IPS-20b (cell line): ENCODE data around the gene ST13.
"Not testable (repeated sequence)": the region's sequence is repeated elsewhere in the genome, so short reads cannot be mapped to it uniquely, and the experiment has no call there.

ENCODE experiments used
- H3K27ac ChIP-seq: one replicate; pipeline ENCODE4 v1.5.1; 2013; ENCODE audit warnings: low read length
- H3K27me3 ChIP-seq: 2 replicates; pipeline ENCODE4 v1.6.1; 2013; ENCODE audit warnings: mild to moderate bottlenecking, low read length, inconsistent platforms; ENCODE audit not compliant: insufficient read depth
- H3K36me3 ChIP-seq: 2 replicates; pipeline ENCODE4 v1.6.1; 2013; ENCODE audit warnings: low read depth, mild to moderate bottlenecking, inconsistent platforms, low read length, moderate library complexity; ENCODE audit not compliant: insufficient read depth
- H3K4me1 ChIP-seq: 2 replicates; pipeline ENCODE4 v1.6.1; 2013; ENCODE audit warnings: mild to moderate bottlenecking, control low read depth, inconsistent platforms, low read length, moderate library complexity; ENCODE audit not compliant: insufficient read depth
- H3K4me3 ChIP-seq: 2 replicates; pipeline ENCODE4 v1.5.1; 2013; ENCODE audit warnings: mild to moderate bottlenecking, low read length, inconsistent platforms
- H3K9ac ChIP-seq: 2 replicates; pipeline ENCODE4 v1.6.1; 2013; ENCODE audit warnings: low read depth, mild to moderate bottlenecking, inconsistent platforms, low read length, moderate library complexity
- H3K9me3 ChIP-seq: 2 replicates; pipeline ENCODE4 v1.6.1; 2013; ENCODE audit warnings: mild to moderate bottlenecking, low read depth, low read length, inconsistent platforms; ENCODE audit not compliant: insufficient read depth

Gene ST13

DNA sequence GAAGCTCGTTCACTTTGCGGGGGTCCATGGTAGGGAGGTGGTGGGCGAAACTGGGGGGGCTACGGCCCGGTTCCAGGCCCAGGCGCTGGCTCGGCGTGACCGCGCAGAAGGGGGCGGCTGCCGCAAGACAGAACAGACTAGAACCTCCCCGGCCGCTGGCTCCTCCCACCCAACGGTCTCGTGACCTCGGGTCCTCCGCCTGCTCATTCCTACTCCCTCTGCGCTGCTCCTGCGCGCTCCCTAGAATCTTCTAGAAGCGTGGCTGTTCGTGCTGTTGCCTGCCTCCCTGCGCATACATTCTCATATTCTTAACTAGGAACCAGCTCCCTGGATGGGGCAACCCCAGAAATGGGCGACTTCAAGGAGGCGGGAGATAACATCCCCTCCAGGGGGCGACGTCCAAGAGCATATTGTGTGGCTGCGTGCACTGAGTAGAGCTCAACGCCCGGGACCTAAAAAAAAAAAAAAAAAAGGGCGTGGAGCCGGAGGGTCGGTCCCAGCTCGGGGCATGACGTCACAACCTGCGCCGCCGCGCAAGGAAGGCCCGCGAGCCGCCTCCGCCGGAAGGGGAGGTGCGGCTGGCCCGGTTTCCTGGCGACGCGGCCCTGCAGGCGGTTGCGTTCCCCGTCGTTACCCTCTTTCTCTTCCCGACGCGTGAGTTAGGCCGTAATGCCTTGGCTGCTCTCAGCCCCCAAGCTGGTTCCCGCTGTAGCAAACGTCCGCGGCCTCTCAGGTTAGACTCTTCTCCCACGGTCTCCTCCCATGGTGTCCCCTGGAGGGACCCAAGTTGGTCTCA is at the start of gene ST13, which contains the start of gene XPNPEP3:
Gene ST13 (minus strand): TSS at position 127 of the 796 bp plus-strand sequence. CDS start 99 bp downstream, at position 28.
Gene XPNPEP3 (plus strand): TSS at position 636 of the 796 bp plus-strand sequence. CDS start 34 bp downstream, at position 670.
- H3K27me3 ChIP-seq: no peaks in the 10 kb centered on the region
- H3K27ac ChIP-seq: peak within 1 kb of the TSS; percentile 100
- H3K4me1 ChIP-seq: peaks cover 20% of the 10 kb centered on the region; the same call in 1 of the 2 replicates
- no peaks in the 10 kb centered on the region for H3K9me3 ChIP-seq
- H3K9ac ChIP-seq: peak within 1 kb of the TSS; percentile 99
- H3K4me3 ChIP-seq: peak within 1 kb of the TSS; percentile 100
- peaks cover 32% of the 10 kb centered on the region for H3K36me3 ChIP-seq

GRCh38 chr22:40904101-40904500 is 47.7 kb upstream of the ST13 start:
- peaks cover 4% of the 10 kb centered on the region; the same call in 1 of the 2 replicates for H3K4me1 ChIP-seq
- H3K36me3 ChIP-seq: peaks cover 4% of the 10 kb centered on the region
- no peaks in the 10 kb centered on the region for H3K9me3 ChIP-seq
- H3K4me3 ChIP-seq: no peak overlapping the region
- no peak overlapping the region for H3K27ac ChIP-seq
- H3K9ac ChIP-seq: no peak overlapping the region
- no peaks in the 10 kb centered on the region for H3K27me3 ChIP-seq

GRCh38 chr22:40898850-40899357 is 42.5 kb upstream of the ST13 start:
- Histone ChIP-seq H3K4me1 (no peaks in the 10 kb centered on the region), H3K9me3 (no peaks in the 10 kb centered on the region), H3K36me3 (no peaks in the 10 kb centered on the region), H3K9ac (no peak overlapping the region), H3K27ac (no peak overlapping the region), H3K4me3 (no peak overlapping the region), H3K27me3 (no peaks in the 10 kb centered on the region)

DNA sequence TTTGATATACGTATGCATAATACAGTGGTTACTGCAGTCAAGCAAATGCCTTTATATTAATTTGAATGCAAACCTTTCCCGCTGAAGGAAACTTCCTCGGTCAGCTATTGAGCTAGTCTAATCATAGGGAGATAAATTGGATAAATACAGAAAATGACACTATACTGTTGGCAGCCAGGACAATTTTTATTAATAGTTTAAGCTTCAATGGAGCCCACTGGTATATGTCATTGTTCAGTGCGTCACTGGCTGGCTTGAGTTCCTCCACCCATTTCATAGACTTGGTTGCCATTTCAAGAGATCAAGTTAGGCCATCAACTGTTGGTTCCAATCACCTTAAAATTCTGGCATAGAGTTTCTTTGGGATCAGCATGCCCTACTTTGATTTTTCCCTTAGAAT is 38.0 kb upstream of the ST13 start:
- Histone ChIP-seq H3K4me1 (no peaks in the 10 kb centered on the region), H3K4me3 (no peak overlapping the region), H3K27me3 (no peaks in the 10 kb centered on the region), H3K9me3 (no peaks in the 10 kb centered on the region), H3K9ac (no peak overlapping the region), H3K27ac (no peak overlapping the region), H3K36me3 (peaks cover 5% of the 10 kb centered on the region)

DNA sequence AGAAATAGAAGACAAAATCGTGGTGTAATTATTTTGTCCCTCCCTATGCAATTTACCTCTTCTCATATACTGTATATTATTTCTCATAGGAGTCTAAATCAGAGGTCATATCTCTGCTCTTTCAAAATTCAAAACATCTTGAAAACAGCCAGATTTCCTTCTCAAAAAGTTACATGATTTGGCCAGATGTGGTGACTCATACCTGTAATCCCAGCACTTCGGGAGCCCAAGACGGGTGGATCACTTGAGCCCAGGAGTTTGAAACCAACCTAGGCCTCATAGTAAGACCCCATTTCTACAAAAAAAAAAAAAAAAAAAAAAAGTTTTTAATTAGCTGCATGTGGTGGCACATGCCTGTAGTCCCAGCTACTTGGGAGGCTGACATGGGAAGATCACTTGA is 34.4 kb upstream of the ST13 start:
- Histone ChIP-seq H3K27ac (no peak overlapping the region), H3K4me3 (no peak overlapping the region), H3K27me3 (no peaks in the 10 kb centered on the region), H3K4me1 (no peaks in the 10 kb centered on the region), H3K36me3 (peaks cover 31% of the 10 kb centered on the region), H3K9me3 (no peaks in the 10 kb centered on the region), H3K9ac (no peak overlapping the region)

GRCh38 chr22:40889116-40889515 is 32.7 kb upstream of the ST13 start:
- Histone ChIP-seq H3K4me3 (no peak overlapping the region), H3K27me3 (no peaks in the 10 kb centered on the region), H3K4me1 (no peaks in the 10 kb centered on the region), H3K9me3 (no peaks in the 10 kb centered on the region), H3K9ac (no peak overlapping the region), H3K27ac (no peak overlapping the region), H3K36me3 (peaks cover 37% of the 10 kb centered on the region)

DNA sequence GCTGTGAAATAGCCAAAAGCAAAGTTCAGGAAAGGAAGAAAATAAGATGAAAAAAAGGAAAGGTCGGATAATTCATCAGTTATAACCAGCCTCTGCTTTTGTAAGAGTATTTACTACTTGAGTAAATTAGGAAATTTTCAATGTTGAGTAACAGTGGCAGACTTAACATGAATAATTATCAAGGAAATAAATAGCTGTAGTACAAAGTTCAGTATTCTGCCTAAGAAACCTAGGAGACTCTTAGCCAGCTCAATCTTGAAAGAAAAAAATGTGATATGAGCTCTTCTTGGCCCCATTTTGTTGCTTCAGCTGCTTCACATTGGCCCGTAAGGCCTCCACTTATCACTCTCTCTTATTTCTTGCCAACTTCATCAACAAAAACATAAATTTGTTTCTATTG is 22.5 kb upstream of the ST13 start:
- H3K4me3 ChIP-seq: no peak overlapping the region
- H3K9ac ChIP-seq: no peak overlapping the region
- no peak overlapping the region for H3K27ac ChIP-seq
- H3K36me3 ChIP-seq: peaks cover 27% of the 10 kb centered on the region; the same call in 1 of the 2 replicates
- no peaks in the 10 kb centered on the region for H3K9me3 ChIP-seq
- no peaks in the 10 kb centered on the region for H3K27me3 ChIP-seq
- H3K4me1 ChIP-seq: no peaks in the 10 kb centered on the region

GRCh38 chr22:40877488-40877887 is 21.0 kb upstream of the ST13 start:
- H3K4me3 ChIP-seq: no peak overlapping the region
- no peaks in the 10 kb centered on the region for H3K9me3 ChIP-seq
- H3K9ac ChIP-seq: no peak overlapping the region
- H3K4me1 ChIP-seq: no peaks in the 10 kb centered on the region
- H3K36me3 ChIP-seq: peaks cover 14% of the 10 kb centered on the region; the same call in 1 of the 2 replicates
- no peaks in the 10 kb centered on the region for H3K27me3 ChIP-seq
- no peak overlapping the region for H3K27ac ChIP-seq

DNA sequence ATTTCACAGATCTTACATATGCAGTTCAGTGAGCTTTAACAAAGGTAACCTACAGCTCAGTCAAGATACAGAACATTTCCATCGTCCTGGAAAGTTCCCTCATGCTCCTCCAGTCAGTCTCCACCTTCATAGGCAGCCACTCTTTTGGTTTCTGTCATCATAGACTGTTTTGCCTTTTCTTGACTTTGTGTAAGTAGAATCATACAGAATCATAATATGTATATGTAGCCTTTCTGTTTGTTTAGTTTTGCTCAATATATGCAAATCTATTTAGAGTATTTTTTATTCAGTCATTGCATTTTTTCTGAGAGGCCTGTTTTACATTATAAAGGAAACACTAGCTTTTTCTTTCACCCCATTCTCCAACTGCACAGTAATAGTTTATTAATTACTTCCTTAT is 20.5 kb upstream of the ST13 start:
- no peaks in the 10 kb centered on the region for H3K4me1 ChIP-seq
- no peak overlapping the region for H3K27ac ChIP-seq
- no peaks in the 10 kb centered on the region for H3K27me3 ChIP-seq
- peaks cover 10% of the 10 kb centered on the region; the same call in 1 of the 2 replicates for H3K36me3 ChIP-seq
- no peak overlapping the region for H3K9ac ChIP-seq
- no peaks in the 10 kb centered on the region for H3K9me3 ChIP-seq
- no peak overlapping the region for H3K4me3 ChIP-seq

- Histone ChIP-seq H3K9me3 (no peaks in the 10 kb centered on the region), H3K36me3 (peaks cover 14% of the 10 kb centered on the region), H3K27me3 (no peaks in the 10 kb centered on the region), H3K4me3 (no peak overlapping the region), H3K9ac (no peak overlapping the region), H3K4me1 (no peaks in the 10 kb centered on the region), H3K27ac (no peak overlapping the region)
Observed at GRCh38 chr22:40875111-40875510, 18.7 kb upstream of the ST13 start.

GRCh38 chr22:40874016-40874415 is 17.6 kb upstream of the ST13 start:
- Histone ChIP-seq H3K4me3 (no peak overlapping the region), H3K27ac (no peak overlapping the region), H3K9ac (no peak overlapping the region), H3K36me3 (peaks cover 20% of the 10 kb centered on the region), H3K27me3 (no peaks in the 10 kb centered on the region), H3K4me1 (no peaks in the 10 kb centered on the region), H3K9me3 (no peaks in the 10 kb centered on the region)

- H3K4me1 ChIP-seq, H3K9me3 ChIP-seq, H3K9ac ChIP-seq, H3K4me3 ChIP-seq, H3K27me3 ChIP-seq, H3K27ac ChIP-seq: not testable (repeated sequence)
- peaks cover 16% of the 10 kb centered on the region for H3K36me3 ChIP-seq
Observed at GRCh38 chr22:40868379-40868778, 11.9 kb upstream of the ST13 start.
